ENCODE measurements around the gene GNAT3. TPM values are rescaled to one million over a fixed set of nuclear protein-coding genes. Genes with fewer than 3 reads are reported as not detected.

Gene GNAT3
- total RNA-seq, 1 experiment from 2014 or later, result not detected

- peaks cover 0 to 9% of the 10 kb centered on the region in 2 experiments; a peak in 3 of 4 replicates for H3K4me1 ChIP-seq (ENCODE audit: control insufficient read depth in 1 of 2, insufficient read depth in 2 of 2, low read length in 2 of 2)
- no peak overlapping the region for H3K4me3 ChIP-seq (replicated peaks in 1 of 2; ENCODE audit: low read depth in 1 of 2, low read length in 2 of 2)
- H3K9ac ChIP-seq (ENCODE audit: low read length), result no peak overlapping the region
- H3K4me2 ChIP-seq (ENCODE audit: low read length), result peak overlapping the region; percentile 16; the same call in 1 of the 2 replicates
- no peak for ATAC-seq
- H3K9me2 ChIP-seq (ENCODE audit: insufficient read depth), result no peaks in the 10 kb centered on the region
- ChIA-PET POLR2A (no interaction called here), RAD21 (ENCODE audit: low non-redundant PET in 1 of 2, low total read pairs in 2 of 2, uncharacterized antibody in 2 of 2, unreplicated experiment in 2 of 2) (no interaction called here), CTCF (no interaction called here)
- peak overlapping the region; percentile 81 for H2AFZ ChIP-seq (ENCODE audit: low read depth, low read length, poor library complexity, severe bottlenecking)
- H4K20me1 ChIP-seq (ENCODE audit: insufficient read depth), result no peaks in the 10 kb centered on the region
- TF ChIP-seq POLR2A (IDR thresholded peaks at IDR 0.05; ENCODE audit: borderline replicate concordance, extremely low read depth, insufficient read depth, insufficient read length) (no peak), EZH2phosphoT487 (IDR thresholded peaks at IDR 0.05; ENCODE audit: borderline replicate concordance) (no peak), EGR1 (IDR thresholded peaks at IDR 0.05; ENCODE audit: low read depth) (no peak), JUND (IDR thresholded peaks at IDR 0.05) (peak; percentile 26; the same call in 1 of the 2 replicates), POLR2AphosphoS5 (IDR thresholded peaks at IDR 0.05; ENCODE audit: low read depth, low read length) (no peak), EZH2 (IDR thresholded peaks at IDR 0.05) (no peak), SP1 (IDR thresholded peaks at IDR 0.05; ENCODE audit: low read depth) (no peak), YY1 (IDR thresholded peaks at IDR 0.05; ENCODE audit: extremely low read depth, insufficient replicate concordance, low read depth, low read length) (no peak), ELF1 (IDR thresholded peaks at IDR 0.05; ENCODE audit: borderline replicate concordance, low read depth) (no peak), FOSL1 (IDR thresholded peaks at IDR 0.05; ENCODE audit: low read depth) (0 out of 2 replicates have a peak, but pooled peaks have one; percentile 26), ZNF274 (IDR thresholded peaks at IDR 0.05; ENCODE audit: low read depth, low read length) (no peak), RAD21 (IDR thresholded peaks at IDR 0.05; ENCODE audit: low read depth) (no peak), TCF7L2 (IDR thresholded peaks at IDR 0.05; ENCODE audit: borderline replicate concordance, extremely low read depth, insufficient read depth, insufficient read length) (no peak), CEBPB (IDR thresholded peaks at IDR 0.05; ENCODE audit: low read depth) (no peak)
- TF ChIP-seq, protein P1, sequence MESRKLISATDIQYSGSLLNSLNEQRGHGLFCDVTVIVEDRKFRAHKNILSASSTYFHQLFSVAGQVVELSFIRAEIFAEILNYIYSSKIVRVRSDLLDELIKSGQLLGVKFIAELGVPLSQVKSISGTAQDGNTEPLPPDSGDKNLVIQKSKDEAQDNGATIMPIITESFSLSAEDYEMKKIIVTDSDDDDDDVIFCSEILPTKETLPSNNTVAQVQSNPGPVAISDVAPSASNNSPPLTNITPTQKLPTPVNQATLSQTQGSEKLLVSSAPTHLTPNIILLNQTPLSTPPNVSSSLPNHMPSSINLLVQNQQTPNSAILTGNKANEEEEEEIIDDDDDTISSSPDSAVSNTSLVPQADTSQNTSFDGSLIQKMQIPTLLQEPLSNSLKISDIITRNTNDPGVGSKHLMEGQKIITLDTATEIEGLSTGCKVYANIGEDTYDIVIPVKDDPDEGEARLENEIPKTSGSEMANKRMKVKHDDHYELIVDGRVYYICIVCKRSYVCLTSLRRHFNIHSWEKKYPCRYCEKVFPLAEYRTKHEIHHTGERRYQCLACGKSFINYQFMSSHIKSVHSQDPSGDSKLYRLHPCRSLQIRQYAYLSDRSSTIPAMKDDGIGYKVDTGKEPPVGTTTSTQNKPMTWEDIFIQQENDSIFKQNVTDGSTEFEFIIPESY (IDR thresholded peaks at IDR 0.05; ENCODE audit: extremely low read depth, insufficient replicate concordance, low read length), result no peak
- no peak overlapping the region for H3K27ac ChIP-seq (ENCODE audit: low read depth, low read length)
- H3K36me3 ChIP-seq (ENCODE audit: control insufficient read depth in 1 of 2, insufficient read depth in 2 of 2, low read length in 2 of 2), result no peaks in the 10 kb centered on the region
- no TSS peak for BruUV-seq (replicated peaks)
- DNase-seq (ENCODE audit: low read depth, low spot score), result no peak
- no peaks in the 10 kb centered on the region for H3K79me2 ChIP-seq (ENCODE audit: insufficient read depth, low read length)
- H3K9me3 ChIP-seq (ENCODE audit: control insufficient read depth in 1 of 2, insufficient read depth in 1 of 2, low read depth in 1 of 2, low read length in 2 of 2), result no peaks in the 10 kb centered on the region
- no peaks in the 10 kb centered on the region for H3K27me3 ChIP-seq (ENCODE audit: insufficient read depth, low read length)
- intact Hi-C loops (cut with micrococcal nuclease), result no loop called here
Observed at GRCh38 chr7:80420876-80421275, 91.0 kb downstream of the GNAT3 start.

Data from HCT116 (cell line).